HG03135 (cell line): ENCODE measurements around the gene TRAPPC2L.
"Not testable (repeated sequence)": the region's sequence is repeated elsewhere in the genome, so short reads cannot be mapped to it uniquely, and the experiment has no call there.

ENCODE experiments used
- ATAC-seq: cut with Tn5 transposase; IDR thresholded peaks from one replicate; pipeline ENCODE4 v1.9.1; 2021; ENCODE audit warnings: mild to moderate bottlenecking, moderate library complexity; ENCODE audit not compliant: unreplicated experiment

Gene TRAPPC2L

GRCh38 chr16:88888461-88889387 lies 31.8 kb downstream of the TRAPPC2L start:
- ATAC-seq, result no peak

- not testable (repeated sequence) for ATAC-seq
Measured at GRCh38 chr16:88889702-88890352, 32.9 kb downstream of the TRAPPC2L start.

GRCh38 chr16:88891083-88891482 lies 34.2 kb downstream of the TRAPPC2L start:
- no peak for ATAC-seq

- ATAC-seq, result no peak
Measured at GRCh38 chr16:88892065-88892464, 35.1 kb downstream of the TRAPPC2L start.

GRCh38 chr16:88893127-88893968 lies 36.4 kb downstream of the TRAPPC2L start:
- no peak for ATAC-seq

GRCh38 chr16:88894266-88894665 lies 37.3 kb downstream of the TRAPPC2L start:
- ATAC-seq, result not testable (repeated sequence)

GRCh38 chr16:88894681-88895300 lies 37.9 kb downstream of the TRAPPC2L start:
- no peak for ATAC-seq

- no peak for ATAC-seq
Measured at GRCh38 chr16:88895335-88895734, 38.4 kb downstream of the TRAPPC2L start.

GRCh38 chr16:88896238-88897070 lies 39.5 kb downstream of the TRAPPC2L start:
- ATAC-seq, result no peak

GRCh38 chr16:88897696-88898425 lies 40.9 kb downstream of the TRAPPC2L start:
- no peak for ATAC-seq

GRCh38 chr16:88899901-88900661 lies 43.2 kb downstream of the TRAPPC2L start:
- no peak for ATAC-seq

- no peak for ATAC-seq
Measured at GRCh38 chr16:88900662-88901052, 43.7 kb downstream of the TRAPPC2L start.

- no peak for ATAC-seq
Measured at GRCh38 chr16:88901718-88902337, 44.9 kb downstream of the TRAPPC2L start.

GRCh38 chr16:88902744-88903143 lies 45.8 kb downstream of the TRAPPC2L start:
- ATAC-seq, result no peak

GRCh38 chr16:88903267-88903666 lies 46.3 kb downstream of the TRAPPC2L start:
- ATAC-seq, result no peak

GRCh38 chr16:88904676-88905365 lies 47.9 kb downstream of the TRAPPC2L start:
- ATAC-seq, result no peak

GRCh38 chr16:88905563-88905962 lies 48.6 kb downstream of the TRAPPC2L start:
- ATAC-seq, result no peak
